ENCODE measurements around the gene PSMB5.
"Not testable (repeated sequence)": the region's sequence is repeated elsewhere in the genome, so short reads cannot be mapped to it uniquely, and the experiment has no call there.

PSMB5 gene

GRCh38 chr14:23043145-23043544 is 8.4 kb upstream of the PSMB5 start:
- DNase-seq, result no peak

- no peak for DNase-seq
Observed at GRCh38 chr14:23042162-23042965, 7.7 kb upstream of the PSMB5 start, which contains the start of gene PSMB11. Gene PSMB11 (plus strand): TSS chr14:23042212. CDS start chr14:23042226, 14 bp downstream.

GRCh38 chr14:23041729-23042128 is 7.0 kb upstream of the PSMB5 start:
- DNase-seq, result no peak

- DNase-seq, result no peak
Observed at GRCh38 chr14:23040100-23040499, 5.4 kb upstream of the PSMB5 start.

GRCh38 chr14:23035303-23036144 is 824 bp upstream of the PSMB5 start:
- DNase-seq, result no peak

GRCh38 chr14:23033801-23034497 is 751 bp downstream of the PSMB5 start:
- no peak for DNase-seq

GRCh38 chr14:23033251-23033727 is 1.4 kb downstream of the PSMB5 start:
- DNase-seq, result no peak

GRCh38 chr14:23030936-23031335 is 3.8 kb downstream of the PSMB5 start:
- DNase-seq, result no peak

GRCh38 chr14:23028799-23029198 is 5.9 kb downstream of the PSMB5 start:
- no peak for DNase-seq

GRCh38 chr14:23025151-23025814 is 9.4 kb downstream of the PSMB5 start:
- no peak for DNase-seq

- no peak for DNase-seq
Observed at GRCh38 chr14:23024612-23025075, 10.1 kb downstream of the PSMB5 start.

GRCh38 chr14:23023795-23024152 is 10.9 kb downstream of the PSMB5 start:
- no peak for DNase-seq

- no peak for DNase-seq
Observed at GRCh38 chr14:23023022-23023794, 11.5 kb downstream of the PSMB5 start.

GRCh38 chr14:23021889-23022442 is 12.7 kb downstream of the PSMB5 start:
- DNase-seq, result no peak

- no peak for DNase-seq
Observed at GRCh38 chr14:23021434-23021833, 13.3 kb downstream of the PSMB5 start.

- DNase-seq, result no peak
Observed at GRCh38 chr14:23020143-23021128, 14.3 kb downstream of the PSMB5 start.

- no peak for DNase-seq
Observed at GRCh38 chr14:23018107-23018506, 16.6 kb downstream of the PSMB5 start.

- DNase-seq, result no peak
Observed at GRCh38 chr14:23017091-23017490, 17.6 kb downstream of the PSMB5 start.

- DNase-seq, result no peak
Observed at GRCh38 chr14:23015618-23016017, 19.1 kb downstream of the PSMB5 start.

GRCh38 chr14:23013749-23014054 is 21.0 kb downstream of the PSMB5 start:
- not testable (repeated sequence) for DNase-seq
